H1 (cell line): ENCODE data around the gene CUL4A. TPM values are rescaled to one million over a fixed set of nuclear protein-coding genes. Genes with fewer than 3 reads are reported as not detected.

Experiments used
- CTCF ChIA-PET: fragments of 300-600 bp; sonication (Branson Sonifier 250); formaldehyde crosslinking; loops from one replicate; lab custom pipeline; 2021; ENCODE audit not compliant: partially characterized antibody; lab: Charles Lee
- POLR2A ChIA-PET: fragments of 300-600 bp; sonication (Branson Sonifier 250); formaldehyde crosslinking; loops from one replicate; lab custom pipeline; 2021; ENCODE audit warnings: inconsistent platforms; ENCODE audit not compliant: partially characterized antibody; lab: Charles Lee
- DNase-seq, 2 experiments: peaks; one replicate each; pipeline versions ENCODE4 v3.0.0 to v3.0.0-alpha.2; 2010 to 2022; ENCODE audit warnings: low spot score in 2 of 2, low read depth in 1 of 2, mixed read lengths in 1 of 2
- FAIRE-seq: peaks from 2 replicates; lab custom pipeline; 2011; peaks lifted over from hg19 to GRCh38; lab: Jason Lieb, UNC
- H2AFZ ChIP-seq: 2 replicates; pipeline ENCODE4 v1.8.1; 2012; ENCODE audit warnings: low read length, inconsistent platforms
- H2AK5ac ChIP-seq: 2 replicates; pipeline ENCODE4 v1.6.1; 2013; ENCODE audit warnings: low read depth, low read length
- H2BK120ac ChIP-seq: replicated peaks from 2 replicates; pipeline ENCODE3; 2013; ENCODE audit warnings: low read depth, low read length, inconsistent platforms
- H2BK12ac ChIP-seq: 2 replicates; pipeline ENCODE4 v1.6.1; 2013; ENCODE audit warnings: low read depth, low read length
- H2BK15ac ChIP-seq: 2 replicates; pipeline ENCODE4 v1.6.1; 2013; ENCODE audit warnings: low read length
- H2BK20ac ChIP-seq: 2 replicates; pipeline ENCODE4 v1.6.1; 2013; ENCODE audit warnings: low read length
- H2BK5ac ChIP-seq: 2 replicates; pipeline ENCODE4 v1.6.1; 2013; ENCODE audit warnings: low read depth, low read length
- H3K14ac ChIP-seq: 2 replicates; pipeline ENCODE4 v1.6.1; 2013; ENCODE audit warnings: inconsistent platforms; ENCODE audit not compliant: insufficient read length
- H3K18ac ChIP-seq: 2 replicates; pipeline ENCODE4 v1.6.1; 2013; ENCODE audit warnings: low read length; ENCODE audit errors: extremely low read depth
- H3K23ac ChIP-seq: 2 replicates; pipeline ENCODE4 v1.6.1; 2013; ENCODE audit warnings: inconsistent platforms; ENCODE audit not compliant: insufficient read length
- H3K23me2 ChIP-seq: 2 replicates; pipeline ENCODE4 v1.6.1; 2013; ENCODE audit warnings: low read depth, low read length
- H3K27ac ChIP-seq: 2 replicates; pipeline ENCODE4 v1.6.1; 2011; ENCODE audit warnings: low read depth, low read length, inconsistent platforms
- H3K27me3 ChIP-seq, 4 experiments: replicated peaks in 1 of 4; 1 replicate in 1 of 4; 2 replicates in 3 of 4; pipeline versions ENCODE4 v1.6.1 to v1.8.1; 2011 to 2013; ENCODE audit warnings: low read length in 3 of 4, mild to moderate bottlenecking in 3 of 4, inconsistent platforms in 2 of 4, mixed read lengths in 2 of 4, moderate library complexity in 1 of 4; ENCODE audit not compliant: control insufficient read depth in 3 of 4, insufficient read depth in 3 of 4; ENCODE audit errors: extremely low read depth in 1 of 4
- H3K36me3 ChIP-seq, 4 experiments: 2 replicates each; pipeline versions ENCODE4 v1.6.1 to v1.8.1; 2011 to 2013; ENCODE audit warnings: mild to moderate bottlenecking in 4 of 4, low read length in 3 of 4, moderate library complexity in 2 of 4, control low read depth in 1 of 4, inconsistent platforms in 1 of 4; ENCODE audit not compliant: insufficient read depth in 4 of 4, control insufficient read depth in 2 of 4
- H3K4ac ChIP-seq: replicated peaks from 2 replicates; pipeline ENCODE3; 2013; ENCODE audit warnings: low read length, low read depth, mixed read lengths, inconsistent platforms; ENCODE audit not compliant: insufficient read length
- H3K4me1 ChIP-seq, 4 experiments: replicated peaks in 1 of 4; 1 replicate in 1 of 4; 2 replicates in 3 of 4; pipeline versions ENCODE4 v1.6.1 to v1.8.1; 2011 to 2013; ENCODE audit warnings: low read length in 3 of 4, inconsistent platforms in 2 of 4, mixed read lengths in 1 of 4; ENCODE audit not compliant: insufficient read depth in 4 of 4, control insufficient read depth in 3 of 4
- H3K4me2 ChIP-seq, 2 experiments: 2 replicates each; pipeline versions ENCODE4 v1.6.1 to v1.8.1; 2011 to 2013; ENCODE audit warnings: low read depth in 2 of 2, low read length in 2 of 2, control low read depth in 1 of 2, inconsistent platforms in 1 of 2, mild to moderate bottlenecking in 1 of 2; ENCODE audit not compliant: insufficient read depth in 1 of 2
- H3K4me3 ChIP-seq, 4 experiments: fragments of 200-600, 300-600 bp in 1 of 4; sonication (generic), shearing (Covaris generic), sonication (Bioruptor Twin) in 1 of 4; 2 replicates each; pipeline versions ENCODE4 v1.5.1 to v1.8.1; 2011 to 2016; ENCODE audit warnings: low read length in 4 of 4, low read depth in 3 of 4, control low read depth in 2 of 4, inconsistent platforms in 2 of 4, mild to moderate bottlenecking in 2 of 4, mixed read lengths in 1 of 4, moderate library complexity in 1 of 4; ENCODE audit not compliant: insufficient read depth in 2 of 4; ENCODE audit errors: extremely low read depth in 1 of 4
- H3K56ac ChIP-seq: replicated peaks from 2 replicates; pipeline ENCODE3; 2013; ENCODE audit warnings: low read depth, mild to moderate bottlenecking, mixed read lengths, low read length, inconsistent platforms; ENCODE audit not compliant: insufficient read length
- H3K79me1 ChIP-seq: 2 replicates; pipeline ENCODE4 v1.6.1; 2013; ENCODE audit warnings: low read depth, low read length, control low read depth
- H3K79me2 ChIP-seq, 2 experiments: 2 replicates each; pipeline versions ENCODE4 v1.6.1 to v1.8.1; 2012 to 2013; ENCODE audit warnings: low read length in 2 of 2, mild to moderate bottlenecking in 2 of 2, inconsistent platforms in 1 of 2; ENCODE audit not compliant: insufficient read depth in 2 of 2, control insufficient read depth in 1 of 2
- H3K9ac ChIP-seq, 4 experiments: replicated peaks in 1 of 4; 1 replicate in 1 of 4; 2 replicates in 3 of 4; pipeline versions ENCODE4 v1.6.1 to v1.8.1; 2011 to 2013; ENCODE audit warnings: low read depth in 3 of 4, low read length in 3 of 4, control low read depth in 2 of 4, mild to moderate bottlenecking in 2 of 4, moderate library complexity in 2 of 4, inconsistent platforms in 1 of 4; ENCODE audit errors: extremely low read depth in 1 of 4
- H3K9me3 ChIP-seq, 2 experiments: 2 replicates each; pipeline versions ENCODE4 v1.6.1 to v1.8.1; 2012 to 2013; ENCODE audit warnings: mild to moderate bottlenecking in 2 of 2, moderate library complexity in 2 of 2, control low read depth in 1 of 2, inconsistent platforms in 1 of 2, low read depth in 1 of 2, low read length in 1 of 2, mixed read lengths in 1 of 2; ENCODE audit not compliant: insufficient read depth in 2 of 2
- H4K20me1 ChIP-seq, 2 experiments: replicated peaks in 1 of 2; 2 replicates each; pipeline versions ENCODE3 to v1.8.1; 2011 to 2013; ENCODE audit warnings: inconsistent platforms in 2 of 2, low read length in 2 of 2, mild to moderate bottlenecking in 1 of 2; ENCODE audit not compliant: insufficient read depth in 2 of 2, control insufficient read depth in 1 of 2
- H4K5ac ChIP-seq: 2 replicates; pipeline ENCODE4 v1.6.1; 2013; ENCODE audit warnings: low read length, low read depth, mixed read lengths, inconsistent platforms; ENCODE audit not compliant: insufficient read length
- H4K8ac ChIP-seq: 2 replicates; pipeline ENCODE4 v1.8.0; 2013; ENCODE audit warnings: mild to moderate bottlenecking, moderate library complexity, low read length, inconsistent platforms; ENCODE audit not compliant: insufficient read depth; ENCODE audit errors: extremely low read depth
- H4K91ac ChIP-seq: replicated peaks from 2 replicates; pipeline ENCODE3; 2013; ENCODE audit warnings: low read length, mixed read lengths, inconsistent platforms; ENCODE audit not compliant: insufficient read length
- PHF8 ChIP-seq: fragments of 200-600 bp; sonication (generic); conservative IDR thresholded peaks from 2 replicates; pipeline ENCODE4 v1.7.1; 2012; ENCODE audit warnings: low read depth, mild to moderate bottlenecking, inconsistent platforms, low read length, moderate library complexity
- SAP30 ChIP-seq: fragments of 300-600 bp; sonication (generic); IDR thresholded peaks from 2 replicates; pipeline ENCODE4 v1.7.1; 2012; ENCODE audit warnings: low read length, moderate library complexity, mild to moderate bottlenecking, inconsistent platforms; ENCODE audit not compliant: insufficient read depth, insufficient replicate concordance
- TAF1 ChIP-seq: IDR thresholded peaks from 2 replicates; pipeline ENCODE4 v1.6.1; 2011; ENCODE audit warnings: mild to moderate bottlenecking, low read depth, low read length
- WGBS, 2 experiments: shearing (Covaris generic) in 1 of 2; methylation state at CpG; one replicate each; pipeline versions ENCODE4 v1.1.6 to v1.1.7; 2013 to 2015; ENCODE audit warnings: low lambda C conversion rate in 2 of 2, mixed read lengths in 2 of 2, inconsistent platforms in 1 of 2, low coverage in 1 of 2, missing lambda C conversion rate in 1 of 2; ENCODE audit not compliant: insufficient replicate concordance in 2 of 2, insufficient coverage in 1 of 2, insufficient read length in 1 of 2; ENCODE audit errors: extremely low coverage in 1 of 2, missing lambda C conversion rate in 1 of 2; 5-methylcytosine and 5-hydroxymethylcytosine counted together
- polyA plus RNA-seq, 7 experiments: library from polyadenylated mRNA; depleted of rRNA in 3 of 7; stranded (reverse) in 5 of 7; unstranded in 2 of 7; fragments of >200 nt in 5 of 7; fragments of 200-250 nt in 2 of 7; gene quantifications; 1 replicate in 5 of 7; 2 replicates in 1 of 7; 4 replicates in 1 of 7; pipeline versions ENCODE4 v1.2.1 to v1.2.3, GENCODE V29; 2011 to 2013; ENCODE audit warnings: missing spikeins in 2 of 7, mixed read lengths in 2 of 7
- total RNA-seq: library from RNA; stranded (reverse); fragmentation: NEBNext Ultra II Directional; extraction: Animal tissue kit (Norgen Biotek cat#: 25700); gene quantifications from 2 replicates; pipeline ENCODE4 v1.2.1, GENCODE V29; 2021

CUL4A gene
- total and polyA plus RNA-seq, 2 of the 8 experiments (the other 6 are each of a cell fraction or from before 2014, with no cell fraction given), result 54.7 to 101 TPM

GRCh38 chr13:113298043-113298945 lies 88.9 kb downstream of the CUL4A start:
- Histone ChIP-seq H3K4ac (no peak overlapping the region), H4K20me1 (peaks cover 5 to 11% of the 10 kb centered on the region in 2 experiments), H2BK20ac (no peak overlapping the region), H4K5ac (no peak overlapping the region), H3K9me3 (no peaks in the 10 kb centered on the region), H2BK15ac (no peak overlapping the region), H3K27ac (no peak overlapping the region), H3K23ac (no peak overlapping the region), H3K36me3 (no peaks in the 10 kb centered on the region; a peak in 1 of 8 replicates), H3K79me2 (peaks cover 13 to 56% of the 10 kb centered on the region in 2 experiments), H3K79me1 (peaks cover 7% of the 10 kb centered on the region), H4K8ac (0 out of 2 replicates have a peak overlapping the region, but pooled peaks have one; percentile 93), H3K14ac (no peak overlapping the region), H2AK5ac (no peak overlapping the region), H3K4me1 (peaks cover 0 to 1% (median 0%) of the 10 kb centered on the region in 4 experiments; a peak in 3 of 7 replicates), H3K9ac (peak overlapping the region; percentile 78 to 99 (median 90)), H2AFZ (no peak overlapping the region), H2BK5ac (no peak overlapping the region), H3K18ac (no peak overlapping the region), H3K4me2 (peak overlapping the region; percentile 85 to 99), H3K56ac (no peak overlapping the region), H4K91ac (no peak overlapping the region), H2BK120ac (no peak overlapping the region), H3K27me3 (no peaks in the 10 kb centered on the region; a peak in 3 of 7 replicates), H3K23me2 (peaks cover 8% of the 10 kb centered on the region), H3K4me3 (peak overlapping the region; percentile 88 to 99 (median 92)), H2BK12ac (no peak overlapping the region)
- WGBS, 2 experiments, result 64% methylated on average over 19 of the region's 19 CpGs; no CpG with 5 or more reads in 1 of the 2 experiments
- ChIA-PET CTCF (interaction anchor here (0.6 to 3.0 kb wide), 11 partner anchors 18 to 153 kb away, joined by 3 to 8 read pairs (median 4); no protein-coding TSS in a partner anchor), POLR2A (interaction anchor here (0.7 to 3.0 kb wide), 14 partner anchors 8 to 102 kb away, joined by 3 to 11 read pairs (median 4); partner anchors contain the start of genes CUL4A and PCID2)
- FAIRE-seq (no peak), DNase-seq (no peak)
- TF ChIP-seq PHF8, result no peak
- no peak for TF ChIP-seq SAP30
- 0 out of 2 replicates have a peak, but pooled peaks have one; percentile 2 for TF ChIP-seq TAF1
